ENCODE data around the gene GLIS2.

GLIS2 gene

GRCh38 chr16:4350787-4351659, 35.2 kb downstream of the GLIS2 start, which contains the start of gene PAM16:
PAM16 (minus strand) TSS chr16:4351321; CDS start chr16:4351234, 87 bp downstream.
- peak; percentile 97 to 99 (median 97) for DNase-seq (ENCODE audit: low read depth in 3 of 3)

- DNase-seq (ENCODE audit: low read depth in 3 of 3) = no peak
Measured at GRCh38 chr16:4351880-4352279, 36.0 kb downstream of the GLIS2 start.

GRCh38 chr16:4352843-4353242, 37.0 kb downstream of the GLIS2 start:
- no peak for DNase-seq (ENCODE audit: low read depth in 3 of 3)

- DNase-seq (ENCODE audit: low read depth in 3 of 3) = no peak
Measured at GRCh38 chr16:4353675-4354074, 37.8 kb downstream of the GLIS2 start.

GRCh38 chr16:4354512-4355409, 38.9 kb downstream of the GLIS2 start:
- DNase-seq (ENCODE audit: low read depth in 3 of 3) = no peak

- DNase-seq (ENCODE audit: low read depth in 3 of 3) = no peak
Measured at GRCh38 chr16:4356820-4357219, 41.0 kb downstream of the GLIS2 start.

- no peak for DNase-seq (ENCODE audit: low read depth in 3 of 3)
Measured at GRCh38 chr16:4358236-4358635, 42.4 kb downstream of the GLIS2 start.

- peak; percentile 46 to 54 (median 50) for DNase-seq (ENCODE audit: low read depth in 3 of 3)
Measured at GRCh38 chr16:4358831-4359561, 43.1 kb downstream of the GLIS2 start.

- no peak for DNase-seq (ENCODE audit: low read depth in 3 of 3)
Measured at GRCh38 chr16:4359914-4360313, 44.0 kb downstream of the GLIS2 start.

- no peak for DNase-seq (ENCODE audit: low read depth in 3 of 3)
Measured at GRCh38 chr16:4360538-4361021, 44.7 kb downstream of the GLIS2 start.

- no peak for DNase-seq (ENCODE audit: low read depth in 3 of 3)
Measured at GRCh38 chr16:4361033-4361943, 45.4 kb downstream of the GLIS2 start.

- DNase-seq (ENCODE audit: low read depth in 3 of 3) = no peak
Measured at GRCh38 chr16:4361944-4362311, 46.1 kb downstream of the GLIS2 start.

GRCh38 chr16:4362476-4363135, 46.7 kb downstream of the GLIS2 start:
- DNase-seq (ENCODE audit: low read depth in 3 of 3) = no peak

GRCh38 chr16:4364196-4365013, 48.5 kb downstream of the GLIS2 start:
- no peak for DNase-seq (ENCODE audit: low read depth in 3 of 3)

GRCh38 chr16:4365014-4365406, 49.1 kb downstream of the GLIS2 start:
- DNase-seq (ENCODE audit: low read depth in 3 of 3) = no peak

GRCh38 chr16:4365615-4366014, 49.7 kb downstream of the GLIS2 start:
- no peak for DNase-seq (ENCODE audit: low read depth in 3 of 3)

GRCh38 chr16:4366016-4366415, 50.1 kb downstream of the GLIS2 start:
- no peak for DNase-seq (ENCODE audit: low read depth in 3 of 3)

GRCh38 chr16:4367393-4367856, 51.6 kb downstream of the GLIS2 start:
- DNase-seq (ENCODE audit: low read depth in 3 of 3) = no peak

Measured in stimulated activated CD4-positive, alpha-beta T cell treated with anti-CD3 and anti-CD28 coated beads, TNF-alpha, amount 100 ng/mL, for 4 hours (primary cell).